ENCODE measurements around the gene PAGE2B. TPM values are rescaled to one million over a fixed set of nuclear protein-coding genes. Genes with fewer than 3 reads are reported as not detected.

The PAGE2B gene
- total RNA-seq, 1 donor from 2014 or later: not detected

- H3K27ac Mint-ChIP-seq (ENCODE audit: unreplicated experiment): no peak overlapping the region
- H3K4me3 ChIP-seq (ENCODE audit: insufficient read depth, low read depth, low read length): no peak overlapping the region
- H3K4me1 Mint-ChIP-seq (ENCODE audit: low read depth, unreplicated experiment): no peaks in the 10 kb centered on the region
- H3K4me2 ChIP-seq (ENCODE audit: low read length): no peak overlapping the region
- no peaks in the 10 kb centered on the region for H3K36me3 ChIP-seq (ENCODE audit: insufficient read depth, low read length)
- H3K36me3 Mint-ChIP-seq (ENCODE audit: low read depth, unreplicated experiment): no peaks in the 10 kb centered on the region
- H3K27me3 Mint-ChIP-seq (ENCODE audit: low read depth, unreplicated experiment): peaks cover 6% of the 10 kb centered on the region
- no peaks in the 10 kb centered on the region for H3K9me3 Mint-ChIP-seq (ENCODE audit: unreplicated experiment)
- H3K9ac ChIP-seq (ENCODE audit: low read length): no peak overlapping the region
- no peaks in the 10 kb centered on the region for H3K4me1 ChIP-seq (ENCODE audit: insufficient read depth, low read length)
- H3K27me3 ChIP-seq (ENCODE audit: insufficient read depth, low read length): no peaks in the 10 kb centered on the region
- no peak for TF ChIP-seq CTCF (IDR thresholded peaks at IDR 0.05; ENCODE audit: insufficient read depth, low read depth, low read length)
- no peak for TF ChIP-seq EZH2 (IDR thresholded peaks at IDR 0.05; ENCODE audit: insufficient read depth, low read length)
- DNase-seq (ENCODE audit: low read depth) (no peak), FAIRE-seq (no peak)
- no peak overlapping the region for H3K4me3 Mint-ChIP-seq (ENCODE audit: unreplicated experiment)
- no peaks in the 10 kb centered on the region for H3K9me3 ChIP-seq (ENCODE audit: insufficient read depth, low read depth, low read length)
- no peak overlapping the region for H2AFZ ChIP-seq (ENCODE audit: low read depth, low read length)
- no peaks in the 10 kb centered on the region for H4K20me1 ChIP-seq (ENCODE audit: insufficient read depth, low read length)
- H3K27ac ChIP-seq (ENCODE audit: low read depth, low read length): no peak overlapping the region
- no peaks in the 10 kb centered on the region for H3K79me2 ChIP-seq (ENCODE audit: insufficient read depth, low read length)
Measured at GRCh38 chrX:55072286-55072685, 2.5 kb upstream of the PAGE2B start.

DNA sequence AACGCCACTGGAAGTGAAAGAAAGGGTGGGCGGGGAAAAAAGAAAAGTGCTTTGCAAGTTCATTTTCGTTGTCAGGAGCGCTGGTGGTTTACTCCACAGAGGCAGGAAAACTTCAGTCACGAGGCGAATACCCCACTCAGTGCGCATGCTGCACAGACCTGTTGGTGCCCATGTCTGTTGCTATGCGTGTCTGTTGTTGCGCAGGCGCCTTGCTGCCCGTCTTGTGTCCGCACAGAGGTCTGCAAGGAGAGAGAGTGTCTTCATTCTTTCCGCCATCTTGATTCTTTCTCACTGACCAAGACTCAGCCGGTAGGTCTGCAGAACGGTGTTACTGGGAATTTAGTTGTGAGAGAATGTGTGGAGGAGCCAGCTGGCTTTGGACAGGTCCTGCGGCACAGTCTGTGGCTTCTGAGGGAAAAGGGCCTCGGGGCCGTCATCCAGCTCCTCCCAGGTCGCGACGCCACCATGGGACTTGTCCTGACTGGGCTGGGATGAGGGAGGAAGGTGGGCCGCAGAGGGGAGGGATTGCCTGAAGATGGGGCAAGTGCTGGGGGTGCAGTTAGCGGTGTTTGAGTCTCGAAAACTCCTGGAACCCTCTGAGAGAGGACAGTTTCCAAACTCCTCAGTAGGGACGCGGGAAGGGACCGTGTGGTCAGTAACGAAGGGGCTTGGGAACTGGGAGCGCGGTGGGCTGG lies 14.1 kb downstream of the PAGE2B start, which contains the start of gene PAGE2:
TSS of gene PAGE2 (plus strand) at position 224 of the 695 bp plus-strand sequence. CDS start 1,003 bp downstream, outside the sequence.
- Histone ChIP-seq H4K20me1 (ENCODE audit: insufficient read depth, low read length) (no peaks in the 10 kb centered on the region), H3K27me3 (ENCODE audit: insufficient read depth, low read length) (no peaks in the 10 kb centered on the region), H3K9me3 (ENCODE audit: insufficient read depth, low read depth, low read length) (no peaks in the 10 kb centered on the region), H3K4me3 (ENCODE audit: insufficient read depth, low read depth, low read length) (no peak within 1 kb of the TSS), H3K4me2 (ENCODE audit: low read length) (no peak within 1 kb of the TSS), H3K27ac (ENCODE audit: low read depth, low read length) (no peak within 1 kb of the TSS), H3K9ac (ENCODE audit: low read length) (no peak within 1 kb of the TSS), H2AFZ (ENCODE audit: low read depth, low read length) (no peak within 1 kb of the TSS), H3K36me3 (ENCODE audit: insufficient read depth, low read length) (no peaks in the 10 kb centered on the region), H3K79me2 (ENCODE audit: insufficient read depth, low read length) (no peaks in the 10 kb centered on the region), H3K4me1 (ENCODE audit: insufficient read depth, low read length) (no peaks in the 10 kb centered on the region)
- no peaks in the 10 kb centered on the region for H3K36me3 Mint-ChIP-seq (ENCODE audit: low read depth, unreplicated experiment)
- H3K4me1 Mint-ChIP-seq (ENCODE audit: low read depth, unreplicated experiment): no peaks in the 10 kb centered on the region
- no peaks in the 10 kb centered on the region for H3K27me3 Mint-ChIP-seq (ENCODE audit: low read depth, unreplicated experiment)
- H3K4me3 Mint-ChIP-seq (ENCODE audit: unreplicated experiment): no peak within 1 kb of the TSS
- TF ChIP-seq EZH2 (IDR thresholded peaks at IDR 0.05; ENCODE audit: insufficient read depth, low read length): no peak
- no peak for TF ChIP-seq CTCF (IDR thresholded peaks at IDR 0.05; ENCODE audit: insufficient read depth, low read depth, low read length)
- DNase-seq (ENCODE audit: low read depth): no peak
- no peaks in the 10 kb centered on the region for H3K9me3 Mint-ChIP-seq (ENCODE audit: unreplicated experiment)
- no peak within 1 kb of the TSS for H3K27ac Mint-ChIP-seq (ENCODE audit: unreplicated experiment)
- no peak for FAIRE-seq

DNA sequence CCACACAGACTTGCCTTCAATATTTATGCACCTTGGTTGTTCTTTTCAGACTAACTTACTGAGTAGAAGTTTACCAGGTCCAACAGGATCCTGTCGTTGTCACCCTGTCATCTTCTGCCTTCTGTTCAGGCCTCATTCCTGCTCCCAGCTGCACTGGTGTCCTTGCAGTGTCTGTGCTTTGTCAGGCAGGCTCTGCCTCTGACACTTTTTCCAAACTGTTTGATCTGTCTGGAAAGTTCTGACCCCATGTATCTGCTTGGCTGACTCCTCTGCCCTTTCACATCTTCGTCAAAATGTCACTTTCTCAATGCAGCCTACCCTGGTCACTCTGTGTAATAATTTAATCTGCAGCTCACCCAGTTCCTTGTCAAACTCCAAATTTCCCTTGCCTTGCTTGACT lies 23.9 kb downstream of the PAGE2B start:
- Histone ChIP-seq H3K4me3 (ENCODE audit: insufficient read depth, low read depth, low read length) (no peak overlapping the region), H3K79me2 (ENCODE audit: insufficient read depth, low read length) (no peaks in the 10 kb centered on the region), H3K4me1 (ENCODE audit: insufficient read depth, low read length) (no peaks in the 10 kb centered on the region), H2AFZ (ENCODE audit: low read depth, low read length) (no peak overlapping the region), H3K9ac (ENCODE audit: low read length) (no peak overlapping the region), H3K27me3 (ENCODE audit: insufficient read depth, low read length) (no peaks in the 10 kb centered on the region), H3K36me3 (ENCODE audit: insufficient read depth, low read length) (no peaks in the 10 kb centered on the region), H3K27ac (ENCODE audit: low read depth, low read length) (no peak overlapping the region), H3K4me2 (ENCODE audit: low read length) (no peak overlapping the region), H3K9me3 (ENCODE audit: insufficient read depth, low read depth, low read length) (no peaks in the 10 kb centered on the region), H4K20me1 (ENCODE audit: insufficient read depth, low read length) (no peaks in the 10 kb centered on the region)
- no peak overlapping the region for H3K27ac Mint-ChIP-seq (ENCODE audit: unreplicated experiment)
- DNase-seq (ENCODE audit: low read depth) (no peak), FAIRE-seq (peak; percentile 59)
- H3K4me1 Mint-ChIP-seq (ENCODE audit: low read depth, unreplicated experiment): no peaks in the 10 kb centered on the region
- no peaks in the 10 kb centered on the region for H3K36me3 Mint-ChIP-seq (ENCODE audit: low read depth, unreplicated experiment)
- no peak overlapping the region for H3K4me3 Mint-ChIP-seq (ENCODE audit: unreplicated experiment)
- H3K27me3 Mint-ChIP-seq (ENCODE audit: low read depth, unreplicated experiment): peaks cover 3% of the 10 kb centered on the region
- no peaks in the 10 kb centered on the region for H3K9me3 Mint-ChIP-seq (ENCODE audit: unreplicated experiment)
- no peak for TF ChIP-seq CTCF (IDR thresholded peaks at IDR 0.05; ENCODE audit: insufficient read depth, low read depth, low read length)
- no peak for TF ChIP-seq EZH2 (IDR thresholded peaks at IDR 0.05; ENCODE audit: insufficient read depth, low read length)

Measured in astrocyte (in vitro differentiated cells and primary cell).